ENCODE results near the gene PLK5.
"Not testable (repeated sequence)": the region's sequence is repeated elsewhere in the genome, so short reads cannot be mapped to it uniquely, and the experiment has no call there.

Gene PLK5

GRCh38 chr19:1523412-1524286 is at the start of gene PLK5:
Gene PLK5, plus strand, starts transcription at chr19:1524077. Its CDS starts 2,920 bp downstream, at chr19:1526997.
- no peak for DNase-seq (ENCODE audit: low spot score in 2 of 2)
- H3K4me1 ChIP-seq = no peaks in the 10 kb centered on the region
- H3K9me3 ChIP-seq = no peaks in the 10 kb centered on the region
- H3K36me3 ChIP-seq (replicated peaks) = no peaks in the 10 kb centered on the region
- H3K4me3 ChIP-seq = no peak within 1 kb of the TSS
- in situ Hi-C loops (cut with MboI; ENCODE audit: low sequenced_read_pairs) = no loop called here
- peaks cover 14% of the 10 kb centered on the region; the same call in 1 of the 2 replicates for H3K27me3 ChIP-seq (ENCODE audit: low read depth)

GRCh38 chr19:1474765-1475351 is 49.0 kb upstream of the PLK5 start:
- H3K36me3 ChIP-seq (replicated peaks) = peaks cover 18% of the 10 kb centered on the region
- H3K4me3 ChIP-seq = no peak overlapping the region
- H3K27me3 ChIP-seq (ENCODE audit: low read depth) = no peaks in the 10 kb centered on the region
- H3K9me3 ChIP-seq = no peaks in the 10 kb centered on the region
- no peak for DNase-seq (ENCODE audit: low spot score in 2 of 2)
- peaks cover 8% of the 10 kb centered on the region for H3K4me1 ChIP-seq
- in situ Hi-C loops (cut with MboI; ENCODE audit: low sequenced_read_pairs) = no loop called here

- H3K36me3 ChIP-seq (replicated peaks) = peaks cover 18% of the 10 kb centered on the region
- H3K9me3 ChIP-seq = no peaks in the 10 kb centered on the region
- in situ Hi-C loops (cut with MboI; ENCODE audit: low sequenced_read_pairs) = no loop called here
- no peaks in the 10 kb centered on the region for H3K27me3 ChIP-seq (ENCODE audit: low read depth)
- no peak overlapping the region for H3K4me3 ChIP-seq
- peaks cover 3% of the 10 kb centered on the region for H3K4me1 ChIP-seq
- DNase-seq (ENCODE audit: low spot score in 2 of 2) = no peak
Observed at GRCh38 chr19:1475751-1476437, 48.0 kb upstream of the PLK5 start.

GRCh38 chr19:1477056-1477455 is 46.8 kb upstream of the PLK5 start:
- in situ Hi-C loops (cut with MboI; ENCODE audit: low sequenced_read_pairs); H3K9me3 ChIP-seq; DNase-seq (ENCODE audit: low spot score in 2 of 2): not testable (repeated sequence)

GRCh38 chr19:1478934-1479707 is 44.8 kb upstream of the PLK5 start, which contains the start of gene C19orf25:
Gene C19orf25, minus strand, starts transcription at chr19:1479215. Its CDS starts 312 bp downstream, at chr19:1478903.
- peak within 1 kb of the TSS; percentile 78 for H3K4me3 ChIP-seq

More at GRCh38 chr19:1477056-1477455, 46.8 kb upstream of the PLK5 start:
- not testable (repeated sequence) for H3K4me1 ChIP-seq; H3K27me3 ChIP-seq (ENCODE audit: low read depth); H3K4me3 ChIP-seq
- peaks cover 18% of the 10 kb centered on the region for H3K36me3 ChIP-seq (replicated peaks)

GRCh38 chr19:1481224-1481892 is 42.5 kb upstream of the PLK5 start:
- Histone ChIP-seq H3K4me3 (no peak overlapping the region), H3K36me3 (replicated peaks) (peaks cover 11% of the 10 kb centered on the region), H3K9me3 (no peaks in the 10 kb centered on the region), H3K4me1 (no peaks in the 10 kb centered on the region; the same call in 1 of the 2 replicates), H3K27me3 (ENCODE audit: low read depth) (no peaks in the 10 kb centered on the region)
- in situ Hi-C loops (cut with MboI; ENCODE audit: low sequenced_read_pairs) = no loop called here
- DNase-seq (ENCODE audit: low spot score in 2 of 2) = no peak

More at GRCh38 chr19:1478934-1479707, 44.8 kb upstream of the PLK5 start, which contains the start of gene C19orf25:
- Histone ChIP-seq H3K27me3 (ENCODE audit: low read depth) (no peaks in the 10 kb centered on the region), H3K36me3 (replicated peaks) (peaks cover 18% of the 10 kb centered on the region), H3K9me3 (no peaks in the 10 kb centered on the region), H3K4me1 (no peaks in the 10 kb centered on the region; the same call in 1 of the 2 replicates)
- in situ Hi-C loops (cut with MboI; ENCODE audit: low sequenced_read_pairs) = no loop called here
- DNase-seq (ENCODE audit: low spot score in 2 of 2) = peak; percentile 94 to 97

- DNase-seq (ENCODE audit: low spot score in 2 of 2) = no peak
- in situ Hi-C loops (cut with MboI; ENCODE audit: low sequenced_read_pairs) = no loop called here
- H3K27me3 ChIP-seq (ENCODE audit: low read depth) = no peaks in the 10 kb centered on the region
- peaks cover 8% of the 10 kb centered on the region for H3K36me3 ChIP-seq (replicated peaks)
- H3K4me1 ChIP-seq = no peaks in the 10 kb centered on the region; the same call in 1 of the 2 replicates
- no peak overlapping the region for H3K4me3 ChIP-seq
- H3K9me3 ChIP-seq = no peaks in the 10 kb centered on the region
Observed at GRCh38 chr19:1481893-1482360, 42.0 kb upstream of the PLK5 start.

- DNase-seq (ENCODE audit: low spot score in 2 of 2) = peak in 1 of 2 experiments; percentile 54
- H3K4me1 ChIP-seq = no peaks in the 10 kb centered on the region; the same call in 1 of the 2 replicates
- H3K4me3 ChIP-seq = no peak overlapping the region
Observed at GRCh38 chr19:1482361-1483130, 41.3 kb upstream of the PLK5 start.

GRCh38 chr19:1483131-1483978 is 40.5 kb upstream of the PLK5 start:
- peaks cover 3% of the 10 kb centered on the region; the same call in 1 of the 2 replicates for H3K36me3 ChIP-seq (replicated peaks)
- H3K4me1 ChIP-seq = no peaks in the 10 kb centered on the region; the same call in 1 of the 2 replicates
- DNase-seq (ENCODE audit: low spot score in 2 of 2) = no peak
- H3K9me3 ChIP-seq = no peaks in the 10 kb centered on the region
- in situ Hi-C loops (cut with MboI; ENCODE audit: low sequenced_read_pairs) = no loop called here
- H3K4me3 ChIP-seq = no peak overlapping the region
- H3K27me3 ChIP-seq (ENCODE audit: low read depth) = no peaks in the 10 kb centered on the region

More at GRCh38 chr19:1482361-1483130, 41.3 kb upstream of the PLK5 start:
- H3K36me3 ChIP-seq (replicated peaks) = peaks cover 3% of the 10 kb centered on the region
- H3K27me3 ChIP-seq (ENCODE audit: low read depth) = no peaks in the 10 kb centered on the region
- in situ Hi-C loops (cut with MboI; ENCODE audit: low sequenced_read_pairs) = no loop called here
- H3K9me3 ChIP-seq = no peaks in the 10 kb centered on the region

GRCh38 chr19:1483979-1484428 is 39.9 kb upstream of the PLK5 start:
- H3K27me3 ChIP-seq (ENCODE audit: low read depth) = no peaks in the 10 kb centered on the region
- H3K4me3 ChIP-seq = no peak overlapping the region
- in situ Hi-C loops (cut with MboI; ENCODE audit: low sequenced_read_pairs) = no loop called here

More at GRCh38 chr19:1483979-1484428, 39.9 kb upstream of the PLK5 start:
- Histone ChIP-seq H3K36me3 (replicated peaks) (no peaks in the 10 kb centered on the region), H3K9me3 (no peaks in the 10 kb centered on the region), H3K4me1 (no peaks in the 10 kb centered on the region; the same call in 1 of the 2 replicates)
- DNase-seq (ENCODE audit: low spot score in 2 of 2) = no peak

Data from HAP-1 (cell line).